Measurements from ENCODE around the gene SLC18A2.

SLC18A2 gene

DNA sequence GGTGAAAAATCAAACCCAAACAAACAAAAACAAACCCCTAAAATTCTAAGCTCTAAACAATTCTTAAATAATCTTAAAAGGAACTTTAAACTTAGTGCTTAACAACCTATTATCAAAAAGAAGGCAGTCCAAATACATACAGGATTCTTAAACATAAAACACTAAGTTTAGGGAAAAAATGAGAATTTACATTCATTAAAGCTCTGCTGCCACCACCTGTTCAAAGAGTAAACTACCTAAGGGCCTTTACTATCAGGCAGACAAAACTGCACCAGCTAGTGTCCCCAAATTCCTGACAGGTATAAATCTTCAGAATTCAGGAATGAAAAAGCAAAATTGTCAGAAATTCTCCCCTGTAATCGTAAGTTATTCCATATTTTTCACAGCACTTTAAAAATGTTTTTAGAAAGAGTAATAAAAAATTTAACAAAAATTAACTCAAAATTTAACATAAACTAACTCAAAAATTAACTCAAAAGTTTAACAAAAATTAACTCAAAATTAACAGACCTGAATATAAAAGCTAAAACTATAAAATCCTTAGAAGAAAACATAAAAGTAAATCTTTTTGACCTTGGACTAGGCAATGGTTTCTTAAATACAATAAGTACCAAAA, 79.2 kb downstream of the SLC18A2 start:
- peak; percentile 4 for DNase-seq

DNA sequence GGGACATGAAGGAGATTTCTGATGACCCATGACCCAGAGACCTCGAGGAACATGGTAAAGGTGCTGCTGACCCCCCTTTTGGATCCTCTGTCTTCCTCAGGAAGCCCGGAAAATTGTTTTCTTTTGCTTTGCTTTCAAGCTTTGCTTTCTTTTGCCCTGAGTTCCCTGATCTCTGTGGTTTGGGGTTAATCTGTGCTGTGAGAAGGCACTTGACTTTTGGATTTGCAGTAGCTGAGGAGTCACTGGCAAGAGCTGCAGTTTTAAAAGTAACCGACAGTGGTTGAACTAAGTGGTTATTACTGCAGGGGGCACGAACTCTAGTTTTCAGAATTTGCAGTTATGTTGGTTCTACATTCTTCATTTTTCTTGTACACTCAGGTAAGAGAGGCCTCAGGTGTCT, 81.3 kb downstream of the SLC18A2 start:
- no peak for DNase-seq

DNA sequence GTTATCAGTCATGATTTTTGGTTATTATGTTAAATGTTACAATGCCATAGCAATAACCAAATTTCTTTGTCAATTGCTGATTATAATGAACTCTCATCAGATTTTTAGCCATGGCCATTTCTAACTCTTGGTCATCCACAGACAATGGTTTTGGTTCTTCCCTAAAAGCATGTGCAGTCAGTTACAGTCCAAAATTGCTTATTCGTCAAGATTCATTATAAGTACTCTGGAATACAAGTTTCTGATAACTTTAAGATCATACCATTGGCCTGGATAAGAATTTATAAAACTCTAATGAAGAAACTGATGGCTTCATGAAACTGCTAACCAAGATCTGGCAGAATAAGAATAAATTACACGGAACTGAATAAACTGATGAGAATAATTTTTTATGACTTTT, 83.5 kb downstream of the SLC18A2 start:
- no peak for DNase-seq

DNA sequence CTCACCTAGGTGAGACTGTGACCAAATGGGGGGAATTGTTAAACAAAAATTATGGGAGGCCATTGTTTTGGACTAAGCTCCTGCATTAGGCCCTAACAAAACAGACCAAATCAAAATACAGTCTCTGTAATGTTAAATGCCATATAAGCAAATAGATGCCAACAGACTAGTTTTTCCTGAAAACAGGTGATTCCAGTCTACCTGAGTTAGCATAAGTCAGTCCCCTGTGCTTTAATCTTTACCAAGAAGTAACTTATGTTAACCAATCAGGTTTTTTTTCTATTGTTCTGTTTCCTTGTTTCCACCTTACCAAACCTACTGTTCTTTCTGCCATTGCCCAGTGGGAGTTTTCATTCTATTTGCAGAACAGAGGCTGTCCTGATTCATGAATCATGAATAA, 86.3 kb downstream of the SLC18A2 start:
- no peak for DNase-seq
